ENCODE data around the gene DGKG. TPM values are rescaled to one million over a fixed set of nuclear protein-coding genes. Genes with fewer than 3 reads are reported as not detected.

DGKG gene
- polyA plus RNA-seq, 1 donor (not counting 4 experiments of a cell fraction or from before 2014, with no cell fraction given), result 0.22 TPM

DNA sequence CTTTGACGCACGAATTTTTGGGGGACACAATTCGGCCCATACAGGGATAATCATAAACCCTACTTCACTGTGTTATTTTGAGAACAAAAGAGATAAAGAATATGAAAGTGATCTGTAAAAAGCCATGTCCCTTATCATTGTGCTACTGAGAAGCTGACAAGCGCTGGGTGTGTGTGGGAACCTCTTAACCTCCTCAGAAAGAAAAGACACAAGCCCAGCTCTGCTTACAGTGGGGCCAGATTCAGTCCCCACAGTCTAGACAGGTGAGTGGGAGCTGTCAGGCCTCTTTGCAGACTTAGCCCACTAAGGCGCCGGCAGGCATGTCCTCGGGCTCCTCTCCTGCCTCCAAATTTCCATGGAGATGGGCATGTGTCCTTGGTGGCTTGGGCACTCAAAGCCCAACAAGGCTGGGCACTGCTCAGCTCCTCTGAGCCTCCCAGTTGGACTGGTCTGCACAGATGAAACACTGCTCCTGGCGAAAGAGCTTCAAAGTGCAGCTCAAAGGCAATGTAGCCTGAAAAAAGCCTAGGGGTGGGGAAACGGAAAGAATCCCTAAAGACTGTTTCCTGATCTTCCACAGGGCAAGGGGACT, 188.7 kb downstream of the DGKG start:
- no peaks in the 10 kb centered on the region for H3K79me2 ChIP-seq (ENCODE audit: control insufficient read depth, insufficient read depth, low read length)
- peaks cover 8% of the 10 kb centered on the region for H3K27me3 ChIP-seq (ENCODE audit: control insufficient read depth, extremely low read depth, insufficient read depth, low read length)
- H3K9ac ChIP-seq (ENCODE audit: control insufficient read depth, extremely low read depth, insufficient read depth, low read length), result no peak overlapping the region
- no peak overlapping the region for H3K27ac ChIP-seq (ENCODE audit: control insufficient read depth, insufficient read depth, low read length)
- no peaks in the 10 kb centered on the region for H3K9me3 ChIP-seq (ENCODE audit: control insufficient read depth, low read depth, low read length)
- no peaks in the 10 kb centered on the region for H3K9me1 ChIP-seq (ENCODE audit: control insufficient read depth, extremely low read depth, insufficient read depth, low read length)
- DNase-seq (ENCODE audit: low read depth, low spot score) (no peak), FAIRE-seq (no peak)
- TF ChIP-seq EZH2 (IDR thresholded peaks at IDR 0.05; ENCODE audit: low read length), result no peak
- TF ChIP-seq, protein P1, sequence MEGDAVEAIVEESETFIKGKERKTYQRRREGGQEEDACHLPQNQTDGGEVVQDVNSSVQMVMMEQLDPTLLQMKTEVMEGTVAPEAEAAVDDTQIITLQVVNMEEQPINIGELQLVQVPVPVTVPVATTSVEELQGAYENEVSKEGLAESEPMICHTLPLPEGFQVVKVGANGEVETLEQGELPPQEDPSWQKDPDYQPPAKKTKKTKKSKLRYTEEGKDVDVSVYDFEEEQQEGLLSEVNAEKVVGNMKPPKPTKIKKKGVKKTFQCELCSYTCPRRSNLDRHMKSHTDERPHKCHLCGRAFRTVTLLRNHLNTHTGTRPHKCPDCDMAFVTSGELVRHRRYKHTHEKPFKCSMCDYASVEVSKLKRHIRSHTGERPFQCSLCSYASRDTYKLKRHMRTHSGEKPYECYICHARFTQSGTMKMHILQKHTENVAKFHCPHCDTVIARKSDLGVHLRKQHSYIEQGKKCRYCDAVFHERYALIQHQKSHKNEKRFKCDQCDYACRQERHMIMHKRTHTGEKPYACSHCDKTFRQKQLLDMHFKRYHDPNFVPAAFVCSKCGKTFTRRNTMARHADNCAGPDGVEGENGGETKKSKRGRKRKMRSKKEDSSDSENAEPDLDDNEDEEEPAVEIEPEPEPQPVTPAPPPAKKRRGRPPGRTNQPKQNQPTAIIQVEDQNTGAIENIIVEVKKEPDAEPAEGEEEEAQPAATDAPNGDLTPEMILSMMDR (optimal IDR thresholded peaks at IDR 0.05 in 1 of 3, IDR thresholded peaks at IDR 0.05 in 1 of 3, conservative IDR thresholded peaks at IDR 0.05 in 1 of 3; ENCODE audit: extremely low read depth in 1 of 3, insufficient read depth in 2 of 3, low read length in 3 of 3), result no peak
- no peaks in the 10 kb centered on the region for H3K36me3 ChIP-seq (ENCODE audit: control insufficient read depth in 2 of 2, extremely low read depth in 1 of 2, insufficient read depth in 2 of 2, low read length in 2 of 2)
- dilution Hi-C loops (cut with MboI; ENCODE audit: extremely low pct_ligation_motif_present, low sequenced_read_pairs), result no loop called here
- no peaks in the 10 kb centered on the region for H3K4me1 ChIP-seq (ENCODE audit: control insufficient read depth, extremely low read depth, insufficient read depth, low read length)
- no peak overlapping the region for H2AFZ ChIP-seq (ENCODE audit: control insufficient read depth, low read length)
- no peaks in the 10 kb centered on the region for H4K20me1 ChIP-seq (ENCODE audit: control insufficient read depth, extremely low read depth, insufficient read depth, low read length)
- H3K4me2 ChIP-seq (ENCODE audit: control insufficient read depth, extremely low read depth, insufficient read depth, low read depth, low read length), result no peak overlapping the region
- no peak overlapping the region for H3K4me3 ChIP-seq (ENCODE audit: control insufficient read depth in 2 of 3, extremely low read depth in 1 of 3, insufficient read depth in 2 of 3, low read depth in 1 of 3, low read length in 3 of 3)

- no peak overlapping the region for H3K4me2 ChIP-seq (ENCODE audit: control insufficient read depth, extremely low read depth, insufficient read depth, low read depth, low read length)
- H3K9me1 ChIP-seq (ENCODE audit: control insufficient read depth, extremely low read depth, insufficient read depth, low read length), result no peaks in the 10 kb centered on the region
- H3K9ac ChIP-seq (ENCODE audit: control insufficient read depth, extremely low read depth, insufficient read depth, low read length), result no peak overlapping the region
- H3K9me3 ChIP-seq (ENCODE audit: control insufficient read depth, low read depth, low read length), result no peaks in the 10 kb centered on the region
- no peaks in the 10 kb centered on the region for H3K36me3 ChIP-seq (ENCODE audit: control insufficient read depth in 2 of 2, extremely low read depth in 1 of 2, insufficient read depth in 2 of 2, low read length in 2 of 2)
- peaks cover 8% of the 10 kb centered on the region for H3K27me3 ChIP-seq (ENCODE audit: control insufficient read depth, extremely low read depth, insufficient read depth, low read length)
- dilution Hi-C loops (cut with MboI; ENCODE audit: extremely low pct_ligation_motif_present, low sequenced_read_pairs), result no loop called here
- H2AFZ ChIP-seq (ENCODE audit: control insufficient read depth, low read length), result no peak overlapping the region
- no peak for FAIRE-seq
- H3K4me3 ChIP-seq (ENCODE audit: control insufficient read depth in 2 of 3, extremely low read depth in 1 of 3, insufficient read depth in 2 of 3, low read depth in 1 of 3, low read length in 3 of 3), result no peak overlapping the region
- DNase-seq (ENCODE audit: low read depth, low spot score), result no peak
- no peaks in the 10 kb centered on the region for H3K4me1 ChIP-seq (ENCODE audit: control insufficient read depth, extremely low read depth, insufficient read depth, low read length)
- H3K79me2 ChIP-seq (ENCODE audit: control insufficient read depth, insufficient read depth, low read length), result no peaks in the 10 kb centered on the region
- no peaks in the 10 kb centered on the region for H4K20me1 ChIP-seq (ENCODE audit: control insufficient read depth, extremely low read depth, insufficient read depth, low read length)
- no peak for TF ChIP-seq EZH2 (IDR thresholded peaks at IDR 0.05; ENCODE audit: low read length)
- TF ChIP-seq, protein P1 (optimal IDR thresholded peaks at IDR 0.05 in 1 of 3, IDR thresholded peaks at IDR 0.05 in 1 of 3, conservative IDR thresholded peaks at IDR 0.05 in 1 of 3; ENCODE audit: extremely low read depth in 1 of 3, insufficient read depth in 2 of 3, low read length in 3 of 3), result no peak
- no peak overlapping the region for H3K27ac ChIP-seq (ENCODE audit: control insufficient read depth, insufficient read depth, low read length)
These were observed 189.7 kb downstream of the DGKG start for GRCh38 chr3:186172353-186172752.

All from keratinocyte (primary cell).